Activated CD4-positive, alpha-beta T cell treated with anti-CD3 and anti-CD28 coated beads for 48 hours (primary cell): ENCODE data around the gene KLHL36.

Experiments
- DNase-seq: peaks from one replicate; pipeline ENCODE4 v3.0.0-alpha.2; 2020

The KLHL36 gene

DNA sequence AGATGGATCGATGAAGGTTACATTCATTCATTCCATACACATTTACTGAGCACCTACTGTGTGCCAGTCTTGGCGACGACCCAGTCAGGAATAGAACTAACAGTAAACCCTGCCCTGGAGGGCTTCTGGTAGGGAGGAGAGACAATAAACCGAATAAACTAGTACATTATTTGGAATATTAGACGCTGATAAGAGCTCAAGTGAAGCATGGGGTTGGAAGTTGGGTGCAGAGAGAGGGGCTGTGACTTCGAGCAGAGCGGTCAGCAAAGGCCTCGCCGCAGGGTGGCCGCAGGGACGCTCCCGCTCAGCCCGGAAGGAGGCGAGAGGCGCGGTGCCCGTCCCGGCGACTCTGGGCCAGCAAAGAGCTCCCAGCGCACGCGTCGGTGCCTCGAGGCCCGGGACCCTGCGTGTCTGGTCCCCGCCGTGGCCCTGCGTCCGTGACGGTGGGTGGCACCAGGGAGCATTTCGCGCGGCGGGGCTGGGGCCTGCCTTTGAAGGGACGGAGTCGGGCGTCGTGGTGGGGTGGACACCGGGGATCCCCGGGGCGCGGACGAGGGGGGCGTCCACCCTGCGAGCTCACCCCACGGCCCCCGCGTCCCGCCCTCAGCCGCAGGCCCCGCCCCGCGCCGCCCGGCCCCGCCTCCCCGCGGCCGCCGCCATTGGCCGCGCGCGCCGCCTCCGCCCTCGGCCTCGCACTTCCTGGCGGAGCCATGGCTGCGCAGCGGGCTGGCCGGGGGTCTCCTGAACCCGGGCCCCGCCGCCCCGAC lies at the start of gene KLHL36:
TSS of gene KLHL36 (plus strand) at position 684 of the 767 bp plus-strand sequence. CDS start 2,357 bp downstream, outside the sequence.
- peak; percentile 68 for DNase-seq

DNA sequence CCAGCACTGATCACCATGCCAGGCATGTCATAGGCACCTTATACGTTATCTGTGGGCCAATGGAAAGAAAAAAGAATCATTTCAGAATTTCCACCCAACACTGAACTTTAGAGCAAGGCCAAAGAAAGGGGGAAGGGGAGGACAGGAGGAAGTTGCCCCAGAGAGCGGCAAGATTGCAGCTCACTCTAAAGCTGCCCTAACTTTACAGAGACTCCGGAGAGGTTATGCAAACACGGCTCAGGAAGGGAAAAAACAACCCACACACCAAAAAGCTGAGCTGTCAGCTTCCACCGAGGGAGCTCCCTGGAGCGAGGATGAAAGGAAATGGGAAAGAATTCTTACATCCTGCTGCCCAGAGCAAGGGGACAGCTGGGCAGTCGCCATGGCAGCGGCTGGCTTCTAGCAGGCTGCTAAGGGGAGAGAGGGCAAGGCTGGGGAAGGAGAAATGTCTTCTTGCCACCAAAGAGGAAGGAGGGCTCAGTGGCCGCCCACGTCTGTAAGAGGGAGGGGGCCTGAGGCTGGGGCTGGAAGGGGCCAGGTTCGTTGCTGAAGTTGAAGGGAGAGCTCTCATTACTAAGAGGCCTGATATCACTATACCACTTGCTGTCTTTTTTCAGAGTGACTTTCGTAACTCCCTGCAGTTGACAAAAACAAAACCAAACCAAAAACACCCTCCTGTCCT lies 48.6 kb upstream of the KLHL36 start:
- peak; percentile 85 for DNase-seq

DNA sequence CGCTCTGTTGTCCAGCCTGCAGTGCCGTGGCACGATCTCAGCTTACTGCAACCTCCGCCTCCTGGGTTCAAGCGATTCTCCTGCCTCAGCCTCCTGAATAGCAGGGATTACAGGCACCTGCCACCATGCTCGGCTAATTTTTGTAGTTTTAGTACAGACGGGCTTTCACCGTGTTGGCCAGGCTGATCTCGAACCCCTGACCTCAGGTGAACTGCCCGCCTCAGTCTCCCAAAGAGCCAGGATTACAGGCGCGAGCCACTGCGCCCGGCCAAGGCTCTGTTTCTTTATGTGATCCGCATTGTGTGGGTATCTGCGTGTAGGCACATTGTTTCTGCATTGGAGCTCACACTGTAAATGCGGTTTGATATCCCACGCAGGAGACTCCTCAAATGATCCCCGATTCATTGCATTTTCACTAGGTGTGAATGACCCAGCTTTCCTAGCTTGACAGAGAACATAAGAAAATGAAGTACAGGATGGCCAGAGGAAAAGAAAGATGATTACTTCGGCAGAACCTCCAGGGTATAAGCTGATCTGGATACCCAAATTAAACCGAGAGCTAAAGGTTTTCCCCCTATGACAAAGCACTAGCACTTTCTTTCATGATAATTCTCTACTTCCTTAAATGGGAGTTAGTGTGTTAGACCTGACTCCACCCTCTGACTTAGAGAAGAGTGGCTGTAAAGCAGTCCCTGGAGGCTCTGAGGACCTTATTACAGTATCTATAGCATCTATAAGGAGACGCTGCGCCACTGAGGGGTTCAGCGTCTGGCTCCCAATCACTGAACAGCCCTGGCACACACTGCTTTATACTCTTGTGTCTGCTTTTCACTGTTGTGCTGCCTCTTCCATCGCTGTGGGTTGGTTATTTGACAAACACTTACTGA lies 47.7 kb upstream of the KLHL36 start:
- peak; percentile 55 for DNase-seq

DNA sequence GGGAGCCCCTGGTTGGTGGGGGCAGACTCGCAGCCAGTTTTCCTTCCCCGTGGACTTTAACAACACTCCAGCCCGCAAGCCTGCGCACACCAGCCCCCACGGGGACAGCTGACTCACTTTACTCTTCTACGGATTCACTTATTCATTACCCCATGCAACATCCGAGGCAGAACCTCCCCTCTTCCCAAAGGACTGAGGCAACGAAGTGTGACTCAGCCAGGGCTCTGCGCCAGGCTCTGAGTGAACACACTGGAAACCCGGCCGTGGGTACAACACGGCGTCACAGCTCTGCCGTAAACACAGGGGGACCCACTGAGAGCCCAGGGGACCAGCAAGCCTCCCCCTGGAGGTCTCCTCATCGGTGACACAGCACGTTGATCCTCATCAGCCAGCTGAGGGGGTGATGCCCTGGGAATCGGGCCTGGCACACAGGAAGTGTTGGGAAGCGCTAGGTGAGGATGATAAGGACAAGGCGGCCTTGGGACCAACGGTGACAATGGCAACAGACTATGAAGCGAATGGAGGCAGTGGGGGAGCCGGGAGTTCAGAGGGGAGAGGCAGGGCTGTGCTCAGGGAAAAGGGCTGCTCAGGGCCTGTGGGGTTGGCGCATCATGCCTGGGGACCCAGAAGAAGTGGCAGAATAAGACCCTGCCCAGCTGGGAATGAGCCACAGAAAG lies 45.0 kb upstream of the KLHL36 start:
- DNase-seq: peak; percentile 76

DNA sequence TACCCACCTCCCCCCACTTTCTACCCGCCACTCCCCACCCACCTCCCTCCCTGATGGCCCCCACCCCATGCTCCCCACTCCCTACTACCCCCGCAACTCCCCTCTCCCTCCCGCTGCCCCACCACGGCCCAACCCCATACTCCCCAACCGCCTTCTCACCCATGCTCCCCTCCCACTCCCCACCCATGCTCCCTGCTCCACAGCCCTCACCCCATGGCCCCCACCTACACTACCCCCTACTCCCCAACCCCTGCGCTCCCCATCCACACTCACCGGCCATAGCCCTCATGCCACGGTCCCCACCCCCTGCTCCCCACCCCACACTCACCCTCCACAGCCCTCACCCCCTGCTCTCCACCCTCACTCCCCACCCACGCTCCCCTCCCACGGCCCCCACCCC lies 44.4 kb upstream of the KLHL36 start:
- no peak for DNase-seq

DNA sequence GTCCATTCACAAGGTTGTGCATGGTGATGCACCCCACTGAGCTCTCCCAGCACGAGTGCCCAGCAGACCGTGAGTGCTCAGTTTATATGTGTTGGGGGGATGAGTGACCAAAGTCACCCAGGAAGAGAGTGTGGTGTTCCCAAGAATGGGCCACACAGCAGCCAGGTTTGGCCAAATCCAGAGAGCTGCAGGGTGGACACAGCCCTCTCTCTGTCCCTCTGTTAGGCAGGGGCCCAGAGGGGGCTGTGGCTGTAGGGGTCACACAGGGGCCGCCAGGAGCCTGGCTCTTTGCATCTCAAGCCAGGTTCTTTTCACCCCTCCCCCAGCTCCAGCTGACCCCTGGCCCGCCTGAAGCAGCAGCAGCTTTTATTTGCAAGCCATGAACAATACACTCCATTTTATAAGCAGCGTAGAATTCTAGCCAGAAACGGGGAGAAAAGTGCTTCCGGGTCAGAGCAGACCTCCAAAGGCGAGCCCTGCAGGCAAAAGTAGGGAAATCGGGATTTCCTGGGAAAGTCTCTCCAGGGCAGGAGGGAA lies 43.8 kb upstream of the KLHL36 start:
- DNase-seq: no peak

DNA sequence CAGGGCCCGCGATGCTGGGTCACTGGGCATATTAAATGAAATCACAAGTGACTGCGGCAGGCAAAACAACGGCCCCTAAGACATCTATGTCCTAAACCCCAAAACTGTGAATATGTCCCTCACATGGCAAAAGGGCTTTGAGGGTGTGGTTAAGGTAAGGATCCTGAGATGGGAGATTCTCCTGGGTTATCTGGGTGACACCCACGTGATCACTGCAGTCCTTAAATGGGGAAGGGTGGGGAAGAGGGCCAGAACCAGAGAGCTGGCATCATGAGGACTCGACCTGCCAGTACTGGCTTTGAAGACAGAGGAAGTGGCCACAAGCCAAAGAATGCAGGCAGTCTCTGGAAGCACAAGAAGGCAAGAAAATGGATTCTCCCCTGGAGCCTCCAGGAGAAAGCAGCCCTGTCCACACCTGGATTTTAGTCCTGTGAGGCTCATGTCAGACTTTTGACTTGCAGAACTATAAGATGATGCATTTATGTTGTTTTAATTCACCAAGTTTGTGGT lies 42.9 kb upstream of the KLHL36 start:
- no peak for DNase-seq

DNA sequence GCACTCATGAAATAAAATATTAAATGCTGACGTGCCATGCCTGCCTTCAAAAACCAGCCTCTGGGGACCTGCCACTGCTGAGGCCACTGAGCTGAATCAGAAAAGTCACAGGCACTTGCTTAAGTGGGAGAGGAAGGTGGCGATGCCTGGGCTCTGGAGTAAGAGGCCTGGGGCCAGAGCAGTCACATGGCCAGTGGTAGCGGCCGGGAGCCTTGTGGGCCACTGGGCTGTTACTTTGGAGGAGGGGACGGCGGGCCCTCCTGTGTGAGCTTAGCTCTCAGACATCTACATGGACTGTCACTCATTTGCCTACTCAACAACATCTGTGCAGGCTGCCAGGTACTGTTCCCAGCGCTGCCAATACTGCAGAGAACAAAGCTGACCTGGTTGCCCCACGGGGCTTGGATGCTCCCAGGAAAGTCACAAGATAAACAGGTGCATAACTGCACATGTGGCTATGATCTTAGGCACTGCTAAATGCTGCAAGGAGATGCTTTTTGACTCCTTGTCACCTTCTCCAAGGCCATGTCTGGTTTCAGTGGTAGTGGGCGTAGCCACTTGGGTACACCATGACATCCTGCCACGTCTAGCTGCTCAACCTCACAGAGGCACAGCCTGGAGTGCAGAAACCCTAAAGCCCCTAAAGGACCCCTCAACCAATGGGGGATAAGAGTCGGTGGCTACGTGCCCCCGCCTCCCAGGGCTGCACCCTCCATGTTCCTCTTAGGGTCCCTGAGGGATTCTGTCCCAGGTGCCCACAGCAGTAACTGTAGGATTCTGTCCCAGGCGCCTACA lies 42.0 kb upstream of the KLHL36 start:
- DNase-seq: no peak

DNA sequence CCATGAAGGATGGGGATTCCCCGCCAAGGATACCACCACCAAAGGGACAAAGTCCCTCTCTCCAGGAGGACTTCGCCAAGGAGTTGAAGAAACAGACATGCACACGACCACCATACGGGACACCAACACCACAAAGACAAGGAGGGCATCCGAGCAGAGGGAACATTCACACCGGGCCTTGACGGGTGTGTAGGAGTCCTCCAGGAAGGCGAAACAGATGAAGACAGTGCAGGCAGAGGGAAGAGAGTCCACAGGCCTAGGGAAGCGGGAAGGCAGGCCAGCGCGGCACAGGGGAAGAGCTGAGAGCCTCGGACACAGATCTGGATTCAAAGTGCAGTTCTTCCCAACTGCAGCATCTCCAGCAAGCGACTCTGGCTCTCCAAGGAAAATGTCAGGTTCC lies 41.2 kb upstream of the KLHL36 start:
- no peak for DNase-seq

DNA sequence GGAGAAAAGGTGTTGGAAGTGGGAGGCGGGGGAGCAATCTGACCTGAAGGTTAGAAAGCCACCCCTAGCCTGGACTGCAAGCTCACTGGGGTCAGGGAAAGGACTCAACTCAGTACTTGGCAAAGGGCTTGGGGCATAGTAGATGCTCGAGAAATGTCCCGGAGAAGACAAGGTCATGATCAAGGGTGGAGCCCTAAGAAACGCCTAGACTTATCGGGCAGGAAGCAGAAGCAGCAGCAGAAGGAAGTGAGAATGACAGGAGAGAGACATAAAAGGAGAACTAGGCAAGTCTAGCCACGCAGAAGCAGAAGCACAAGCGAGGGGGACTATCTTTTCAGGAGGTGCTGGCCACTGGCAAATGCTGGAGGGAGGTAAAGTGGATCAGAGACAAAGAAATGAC lies 40.6 kb upstream of the KLHL36 start:
- no peak for DNase-seq

DNA sequence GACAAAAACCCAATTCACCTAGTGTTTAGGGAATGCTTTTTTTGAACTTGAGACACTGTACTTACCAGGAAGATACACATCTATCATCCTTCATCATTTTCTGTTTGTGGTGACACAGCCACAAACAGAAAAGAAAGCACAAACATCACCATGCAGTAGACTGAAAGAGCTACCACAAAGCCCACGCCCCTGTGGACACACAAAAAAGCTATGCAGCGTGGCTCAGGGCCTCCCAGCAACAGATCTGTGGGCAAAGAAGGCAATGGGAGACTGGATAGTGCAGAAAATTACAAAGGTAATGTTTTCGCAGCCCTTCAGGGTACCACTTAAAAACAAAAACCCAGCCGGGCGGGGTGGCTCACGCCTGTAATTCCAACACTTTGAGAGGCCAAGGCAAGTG lies 40.0 kb upstream of the KLHL36 start:
- no peak for DNase-seq

DNA sequence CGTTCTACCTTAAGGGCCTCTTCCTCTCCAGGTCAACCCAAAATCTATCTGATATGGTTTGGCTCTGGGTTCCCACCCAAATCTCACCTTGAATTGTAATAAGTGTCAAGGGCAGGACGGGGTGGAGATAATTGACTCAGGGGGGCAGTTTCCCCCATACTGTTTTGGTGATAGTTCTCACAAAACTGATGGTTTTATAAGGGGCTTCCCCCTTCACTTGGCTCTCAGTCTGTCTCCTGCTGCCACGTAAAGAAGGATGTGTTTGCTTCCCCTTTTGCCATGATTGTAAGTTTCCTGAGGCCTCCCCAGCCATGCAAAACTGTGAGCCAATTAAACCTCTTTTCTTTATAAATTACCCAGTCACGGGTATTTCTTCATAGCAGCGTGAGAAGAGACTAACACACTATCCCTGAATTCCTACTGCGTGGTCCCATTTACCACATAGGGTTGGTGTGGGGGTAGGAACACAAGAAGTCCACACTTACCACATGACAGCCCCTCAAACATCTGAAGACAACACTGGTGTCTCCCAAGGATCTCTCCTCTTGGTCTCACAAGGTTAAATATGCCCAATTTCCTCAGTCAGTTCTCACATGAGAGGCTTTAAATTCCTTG lies 38.6 kb upstream of the KLHL36 start:
- no peak for DNase-seq

DNA sequence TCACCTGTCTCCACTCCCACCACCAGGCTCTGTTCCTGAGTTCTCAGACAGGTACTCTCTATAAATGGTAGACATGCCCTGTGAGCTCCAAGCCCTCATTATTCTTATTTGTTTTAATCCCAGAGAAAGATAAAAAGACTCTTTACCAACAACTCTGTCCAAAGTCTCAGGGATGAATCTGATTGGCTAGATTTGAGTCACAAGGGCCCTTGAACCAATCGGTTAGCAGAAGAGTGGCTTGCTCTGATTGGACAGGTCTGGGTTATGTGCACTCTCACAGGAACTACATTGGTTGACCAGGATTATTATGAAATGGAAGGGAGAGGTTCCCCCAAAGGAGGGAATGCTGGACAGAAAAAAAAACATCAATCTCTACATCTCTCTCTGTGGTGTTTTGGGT lies 37.9 kb upstream of the KLHL36 start:
- no peak for DNase-seq

DNA sequence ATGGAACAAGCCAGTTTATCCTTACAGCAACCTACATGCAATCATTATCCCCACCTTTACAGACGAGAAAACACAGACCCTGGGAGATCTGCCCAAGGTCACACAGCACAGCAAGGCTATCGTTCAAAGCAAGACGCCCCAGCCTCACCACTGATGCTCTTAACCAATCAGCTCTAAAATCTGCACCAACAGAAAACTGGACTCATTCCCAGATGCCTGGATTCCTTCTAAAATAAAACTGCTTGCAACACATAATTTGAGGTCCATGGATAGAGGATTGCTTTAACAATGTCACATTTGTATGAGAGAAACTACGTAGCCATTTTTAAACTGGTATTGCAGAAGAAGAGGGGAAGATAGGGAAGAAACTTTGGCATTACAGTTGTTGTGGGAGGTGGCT lies 37.3 kb upstream of the KLHL36 start:
- no peak for DNase-seq

DNA sequence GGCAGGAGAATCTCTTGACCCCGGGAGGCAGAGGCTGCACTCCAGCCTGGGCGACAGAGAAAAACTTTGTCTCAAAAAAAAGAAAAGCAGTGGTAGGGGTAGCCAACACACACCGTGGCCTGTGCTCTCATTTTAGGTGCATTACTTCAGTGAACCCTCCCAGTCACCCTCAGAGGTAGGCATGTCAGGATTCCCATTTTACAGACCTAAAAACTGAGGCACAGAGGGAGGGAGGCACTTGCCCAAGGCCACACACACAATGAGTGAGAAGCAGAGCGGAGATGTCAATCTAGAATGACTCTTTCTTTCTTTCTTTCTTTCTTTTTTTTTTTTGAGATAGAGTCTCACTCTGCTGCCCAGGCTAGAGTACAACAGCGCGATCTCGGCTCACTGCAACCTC lies 35.6 kb upstream of the KLHL36 start:
- no peak for DNase-seq

DNA sequence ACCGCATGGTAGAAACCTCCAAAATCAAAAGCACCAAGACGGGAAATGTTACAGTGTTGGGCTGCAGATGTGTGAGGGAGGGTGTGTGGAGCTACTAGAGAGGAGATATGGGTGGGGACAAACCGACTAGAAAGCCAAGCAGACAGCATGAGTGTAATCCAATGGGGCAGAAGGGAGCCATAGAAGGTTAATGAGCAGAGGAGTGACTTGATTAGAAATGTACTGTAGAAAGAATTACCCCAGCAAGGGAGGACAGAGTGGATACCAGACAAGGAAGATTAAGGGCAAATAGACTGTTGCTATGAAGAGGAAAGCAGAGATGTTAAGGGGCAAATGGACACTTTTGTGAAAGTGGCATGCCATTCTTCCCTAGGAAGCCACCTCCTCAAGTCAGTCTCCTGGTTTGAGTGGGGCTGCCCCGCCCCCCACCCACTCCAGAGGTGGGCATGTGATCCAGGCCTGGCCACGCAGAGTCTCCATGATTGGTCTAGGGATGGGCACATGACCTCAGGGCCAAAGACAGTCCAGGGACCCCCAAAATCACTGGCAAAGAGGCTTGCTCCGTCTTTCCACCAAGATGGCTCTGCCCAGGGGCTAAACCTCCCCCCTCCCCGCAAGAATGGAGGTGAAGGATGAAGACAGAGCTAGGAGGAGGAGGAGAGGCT lies 34.8 kb upstream of the KLHL36 start:
- no peak for DNase-seq

DNA sequence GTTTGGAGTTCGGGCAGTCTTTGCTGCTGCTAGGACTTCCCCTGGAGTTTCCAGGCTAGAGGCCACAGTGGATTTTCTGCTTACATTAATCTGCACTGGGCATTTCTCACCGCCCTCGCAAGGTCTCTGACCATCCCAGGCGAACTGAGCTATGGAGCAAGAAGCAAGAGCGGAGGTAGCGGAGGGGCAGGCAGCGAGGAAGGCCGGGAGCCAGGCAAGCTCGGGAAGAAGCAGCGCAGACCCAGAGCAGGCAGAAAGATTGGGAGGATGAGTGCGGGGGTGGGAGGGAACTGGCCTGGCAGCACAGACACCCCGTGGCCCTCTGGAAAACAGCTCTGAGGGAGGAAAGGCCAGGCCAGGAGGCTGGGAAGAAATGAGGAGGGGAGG lies 34.2 kb upstream of the KLHL36 start:
- DNase-seq: no peak

DNA sequence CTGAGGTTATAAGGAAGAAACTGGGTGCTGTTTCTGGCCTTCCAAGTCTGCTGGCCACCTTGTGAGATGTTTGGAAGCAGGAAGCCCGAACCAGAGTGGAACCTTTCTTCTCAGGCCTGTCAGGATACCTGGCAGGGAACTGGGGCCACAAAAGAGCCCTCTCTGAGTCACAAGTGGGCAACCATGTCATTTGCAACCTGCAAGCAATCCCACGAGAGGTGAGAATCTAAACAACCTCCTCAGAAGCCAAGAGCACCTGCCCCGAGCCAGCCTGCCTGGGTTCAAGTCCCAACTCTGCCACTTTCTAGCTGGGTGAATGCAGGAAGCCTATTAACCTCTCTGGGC lies 33.7 kb upstream of the KLHL36 start:
- no peak for DNase-seq

DNA sequence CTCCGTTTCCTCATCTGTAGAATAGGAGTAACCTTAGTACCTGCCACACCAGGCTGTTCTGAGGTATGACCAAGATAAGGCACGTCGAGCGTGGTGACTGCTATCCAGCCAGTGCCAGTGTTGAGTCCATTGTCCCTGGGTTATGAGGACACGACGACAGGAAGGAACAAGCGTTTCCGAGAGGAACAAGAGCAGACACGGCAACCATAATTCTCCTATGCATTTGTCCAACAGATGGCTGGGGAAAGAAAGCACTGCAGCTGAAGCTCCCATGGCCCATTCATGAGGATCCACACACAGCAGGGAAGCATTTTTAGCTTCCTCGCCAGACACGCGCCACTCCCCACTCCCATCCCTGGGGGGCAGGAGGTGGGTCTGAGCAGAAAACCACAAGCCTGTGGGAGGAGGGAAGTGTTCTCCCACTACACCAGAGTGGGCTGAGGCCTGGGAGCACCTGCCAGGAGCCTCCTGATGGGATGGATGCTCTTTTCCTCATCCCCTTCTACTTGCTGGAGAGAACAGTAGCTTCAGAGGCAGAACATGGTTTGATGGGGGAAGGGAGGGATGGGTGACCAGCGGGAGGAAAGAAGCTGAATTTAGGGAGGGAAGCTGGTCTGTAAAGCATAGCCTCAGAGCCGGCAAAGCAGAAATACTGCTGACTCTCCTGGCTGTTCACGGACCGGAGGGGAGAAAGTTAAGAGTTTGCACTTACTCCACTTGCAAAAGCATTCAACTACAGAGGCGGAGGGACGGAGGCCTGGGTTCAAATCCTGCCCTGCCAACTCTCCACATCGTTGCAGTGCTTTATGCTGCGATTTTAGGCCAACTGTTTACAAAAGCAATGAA lies 33.1 kb upstream of the KLHL36 start:
- no peak for DNase-seq

DNA sequence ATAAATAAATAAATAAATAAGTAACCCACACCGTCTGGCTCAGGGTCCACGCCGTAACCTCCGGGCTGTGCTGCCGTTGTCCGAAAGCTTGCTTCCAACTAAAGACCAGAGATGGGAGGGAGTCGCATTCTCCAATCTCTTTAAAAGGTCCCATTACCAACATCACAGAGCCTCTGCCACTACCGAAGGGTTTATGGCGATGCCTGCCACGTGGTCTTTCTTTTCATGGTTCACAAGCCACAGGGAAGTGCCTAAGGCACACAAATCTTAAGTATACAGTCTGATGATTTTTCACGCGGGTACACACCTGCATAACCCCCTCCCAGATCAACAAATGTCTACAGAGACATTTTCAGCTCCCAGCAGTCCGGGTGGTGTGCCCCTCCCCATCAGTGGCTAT lies 31.8 kb upstream of the KLHL36 start:
- DNase-seq: no peak
